IMR-90 (cell line): ENCODE measurements around the gene CENPP. TPM values are rescaled to one million over a fixed set of nuclear protein-coding genes. Genes with fewer than 3 reads are reported as not detected.
A peak's percentile ranks its signal among the peaks of the same experiment; 100 is the strongest.

ENCODE experiments used
- ATAC-seq: fragments of 200-7000 bp; cut with Tn5 transposase; 2 replicates; pipeline ENCODE4 v1.9.1; 2020; ENCODE audit warnings: low read depth, mild to moderate bottlenecking, moderate library complexity
- BruUV-seq: library from RNA; stranded (reverse); fragments of 400-500 nt; replicated peaks from 2 replicates; lab custom pipeline; 2021; lab: Mats Ljungman, UMichigan
- CTCF ChIA-PET: fragments of 300-600 bp; formaldehyde crosslinking; extraction: SDS; loops from one replicate; lab custom pipeline; 2021; ENCODE audit warnings: antibody characterized with exemption; lab: Yijun Ruan, JAX
- POLR2A ChIA-PET: fragments of 300-600 bp; sonication (Branson Sonifier 250); formaldehyde crosslinking; loops from one replicate; lab custom pipeline; 2022; ENCODE audit warnings: antibody characterized with exemption; ENCODE audit not compliant: unreplicated experiment; lab: Charles Lee
- DNase-seq: peaks from one replicate; pipeline ENCODE4 v3.0.0; 2013
- H2AFZ ChIP-seq: replicated peaks from 2 replicates; pipeline ENCODE3; 2013; ENCODE audit warnings: low read length, mild to moderate bottlenecking; ENCODE audit not compliant: poor library complexity
- H2AK5ac ChIP-seq: 2 replicates; pipeline ENCODE4 v1.6.1; 2013; ENCODE audit warnings: low read depth, low read length, inconsistent platforms
- H2AK9ac ChIP-seq: replicated peaks from 2 replicates; pipeline ENCODE3; 2013; ENCODE audit warnings: mild to moderate bottlenecking, low read depth, low read length, moderate library complexity; ENCODE audit not compliant: poor library complexity
- H2BK120ac ChIP-seq: 2 replicates; pipeline ENCODE4 v1.6.1; 2013; ENCODE audit warnings: low read depth, low read length, inconsistent platforms
- H2BK15ac ChIP-seq: 3 replicates; pipeline ENCODE4 v1.6.1; 2013; ENCODE audit warnings: low read depth, low read length, inconsistent platforms
- H2BK20ac ChIP-seq: 2 replicates; pipeline ENCODE4 v1.6.1; 2013; ENCODE audit warnings: low read depth, mild to moderate bottlenecking, inconsistent platforms, low read length, moderate library complexity
- H2BK5ac ChIP-seq: 2 replicates; pipeline ENCODE4 v1.6.1; 2013; ENCODE audit warnings: mild to moderate bottlenecking, low read depth, low read length, inconsistent platforms; ENCODE audit not compliant: poor library complexity, severe bottlenecking
- H3K14ac ChIP-seq: replicated peaks from 2 replicates; pipeline ENCODE4 v1.6.1; 2013; ENCODE audit warnings: low read depth, low read length, inconsistent platforms
- H3K18ac ChIP-seq: 2 replicates; pipeline ENCODE4 v1.6.1; 2013; ENCODE audit warnings: low read depth, low read length, control low read depth
- H3K23ac ChIP-seq: 2 replicates; pipeline ENCODE4 v1.6.1; 2013; ENCODE audit warnings: low read depth, low read length, inconsistent platforms
- H3K27ac ChIP-seq: 2 replicates; pipeline ENCODE4 v1.5.1; 2013; ENCODE audit warnings: mild to moderate bottlenecking, control low read depth, low read length; ENCODE audit not compliant: insufficient read depth
- H3K27me3 ChIP-seq: 2 replicates; pipeline ENCODE4 v1.6.1; 2013; ENCODE audit warnings: low read length; ENCODE audit not compliant: control insufficient read depth, insufficient read depth
- H3K36me3 ChIP-seq: 2 replicates; pipeline ENCODE4 v1.6.1; 2013; ENCODE audit warnings: low read length, mixed read lengths; ENCODE audit not compliant: control insufficient read depth, insufficient read depth
- H3K4ac ChIP-seq: 2 replicates; pipeline ENCODE4 v1.6.1; 2013; ENCODE audit warnings: low read depth, low read length, inconsistent platforms
- H3K4me1 ChIP-seq: 2 replicates; pipeline ENCODE4 v1.6.1; 2013; ENCODE audit warnings: low read length, mixed read lengths; ENCODE audit not compliant: control insufficient read depth, insufficient read depth
- H3K4me2 ChIP-seq: 2 replicates; pipeline ENCODE4 v1.6.1; 2013; ENCODE audit warnings: low read depth, mild to moderate bottlenecking, control low read depth, low read length, moderate library complexity
- H3K4me3 ChIP-seq: 2 replicates; pipeline ENCODE4 v1.5.1; 2013; ENCODE audit warnings: low read depth, mild to moderate bottlenecking, control low read depth, low read length, moderate library complexity; ENCODE audit not compliant: insufficient read depth
- H3K56ac ChIP-seq: 2 replicates; pipeline ENCODE4 v1.6.1; 2013; ENCODE audit warnings: low read length, inconsistent platforms; ENCODE audit not compliant: insufficient read depth; ENCODE audit errors: extremely low read depth
- H3K79me1 ChIP-seq, 2 experiments: 2 replicates each; pipeline ENCODE4 v1.6.1; 2013; ENCODE audit warnings: low read length in 2 of 2, inconsistent platforms in 1 of 2, low read depth in 1 of 2
- H3K9ac ChIP-seq: 2 replicates; pipeline ENCODE4 v1.6.1; 2013; ENCODE audit warnings: low read depth, low read length, control low read depth
- H3K9me1 ChIP-seq: 2 replicates; pipeline ENCODE4 v1.6.1; 2013; ENCODE audit warnings: low read length, inconsistent platforms; ENCODE audit not compliant: insufficient read depth
- H3K9me3 ChIP-seq: 2 replicates; pipeline ENCODE4 v1.6.1; 2013; ENCODE audit warnings: low read length; ENCODE audit not compliant: control insufficient read depth, insufficient read depth
- H4K20me1 ChIP-seq: 2 replicates; pipeline ENCODE4 v1.6.1; 2013; ENCODE audit warnings: low read length, inconsistent platforms; ENCODE audit not compliant: insufficient read depth
- H4K5ac ChIP-seq: 2 replicates; pipeline ENCODE4 v1.6.1; 2013; ENCODE audit warnings: mild to moderate bottlenecking, low read depth, low read length, control low read depth
- H4K8ac ChIP-seq, 2 experiments: 2 replicates each; pipeline ENCODE4 v1.6.1; 2013; ENCODE audit warnings: low read depth in 2 of 2, low read length in 2 of 2, control low read depth in 1 of 2, inconsistent platforms in 1 of 2
- H4K91ac ChIP-seq: 2 replicates; pipeline ENCODE4 v1.6.1; 2013; ENCODE audit warnings: low read depth, low read length, inconsistent platforms; ENCODE audit not compliant: insufficient read depth
- BHLHE40 ChIP-seq: fragments of 150-350 bp; IDR thresholded peaks from 2 replicates; pipeline ENCODE4 v1.6.1; 2016; ENCODE audit warnings: mild to moderate bottlenecking, low read depth, low read length
- CEBPB ChIP-seq: IDR thresholded peaks from 2 replicates; pipeline ENCODE4 v1.6.1; 2012; ENCODE audit warnings: low read depth, low read length, improper control_type of control experiment
- CHD1 ChIP-seq: IDR thresholded peaks from 2 replicates; pipeline ENCODE4 v1.6.1; 2012; ENCODE audit warnings: low read depth, low read length, improper control_type of control experiment
- ELK1 ChIP-seq: fragments of 150-350 bp; IDR thresholded peaks from 2 replicates; pipeline ENCODE4 v1.6.1; 2016; ENCODE audit warnings: low read depth, mild to moderate bottlenecking, low read length, moderate library complexity, borderline replicate concordance
- MAFK ChIP-seq: IDR thresholded peaks from 2 replicates; pipeline ENCODE4 v1.6.1; 2012; ENCODE audit warnings: low read depth, low read length, improper control_type of control experiment
- MAZ ChIP-seq: IDR thresholded peaks from 2 replicates; pipeline ENCODE4 v1.6.1; 2012; ENCODE audit warnings: low read depth, mild to moderate bottlenecking, low read length, improper control_type of control experiment, moderate library complexity, borderline replicate concordance
- MXI1 ChIP-seq: IDR thresholded peaks from 2 replicates; pipeline ENCODE4 v1.6.1; 2012; ENCODE audit warnings: low read depth, mild to moderate bottlenecking, low read length, moderate library complexity, borderline replicate concordance
- POLR2A ChIP-seq: IDR thresholded peaks from 2 replicates; pipeline ENCODE4 v1.6.1; 2012; ENCODE audit warnings: mild to moderate bottlenecking, low read depth, low read length
- RAD21 ChIP-seq: IDR thresholded peaks from 2 replicates; pipeline ENCODE4 v1.6.1; 2012; ENCODE audit warnings: low read length, improper control_type of control experiment
- RCOR1 ChIP-seq: IDR thresholded peaks from 2 replicates; pipeline ENCODE4 v1.6.1; 2012; ENCODE audit warnings: mild to moderate bottlenecking, low read length, improper control_type of control experiment; ENCODE audit not compliant: insufficient replicate concordance
- RFX5 ChIP-seq: IDR thresholded peaks from 2 replicates; pipeline ENCODE4 v1.8.0; 2012; ENCODE audit warnings: low read depth, mild to moderate bottlenecking, low read length, moderate library complexity
- USF2 ChIP-seq: fragments of 150-350 bp; IDR thresholded peaks from 2 replicates; pipeline ENCODE4 v1.6.1; 2017; ENCODE audit warnings: mild to moderate bottlenecking, antibody characterized with exemption, low read length, low read depth
- WGBS, 2 experiments: methylation state at CpG; one replicate each; pipeline versions ENCODE4 v1.1.5 to v1.1.7; 2013; ENCODE audit warnings: missing lambda C conversion rate in 2 of 2; ENCODE audit not compliant: insufficient read length in 1 of 2; ENCODE audit errors: extremely low coverage in 2 of 2; 5-methylcytosine and 5-hydroxymethylcytosine counted together
- dilution Hi-C: fragments of 300-500 bp; cut with HindIII; formaldehyde crosslinking; loops from one replicate; pipeline ENCODE4 v1.14.3; 2018; ENCODE audit warnings: low sequenced_read_pairs; ENCODE audit not compliant: unreplicated experiment
- in situ Hi-C: fragments of 300-500 bp; cut with MboI; formaldehyde crosslinking; loops from 3 replicates; pipeline ENCODE4 v1.14.3; 2019; ENCODE audit warnings: low sequenced_read_pairs, inconsistent platforms, mixed read lengths
- intact Hi-C: fragments of 100-400 bp; cut with micrococcal nuclease; formaldehyde crosslinking; loops from 2 replicates; pipeline ENCODE4 v1.10.0; 2022
- polyA plus RNA-seq, 3 experiments: library from polyadenylated mRNA; depleted of rRNA; stranded (reverse); fragments of >200 nt; gene quantifications; 2 replicates each; pipeline ENCODE4 v1.2.3, GENCODE V29; 2012; ENCODE audit warnings: low replicate concordance in 1 of 3
- total RNA-seq: library from RNA; depleted of rRNA; stranded (reverse); fragments of >200 nt; gene quantifications from 2 replicates; pipeline ENCODE4 v1.2.3, GENCODE V29; 2012

CENPP gene
- total and polyA plus RNA-seq, 2 of the 4 experiments (the other 2 are of a cell fraction) = 1.4 to 2.0 TPM

GRCh38 chr9:92608241-92608908 is 282.6 kb downstream of the CENPP start:
- TF ChIP-seq USF2 (no peak), RAD21 (no peak), MAZ (no peak), RCOR1 (no peak), MXI1 (no peak), CHD1 (no peak), ELK1 (no peak), MAFK (no peak), BHLHE40 (no peak), RFX5 (no peak), POLR2A (no peak), CEBPB (no peak)
- H2AFZ ChIP-seq = peak overlapping the region; percentile 55
- in situ Hi-C loops = no loop called here
- 0 out of 2 replicates have a peak overlapping the region, but pooled peaks have one; percentile 37 for H4K5ac ChIP-seq
- H3K56ac ChIP-seq = no peak overlapping the region
- H3K4me1 ChIP-seq = peaks cover 3% of the 10 kb centered on the region
- dilution Hi-C loops = no loop called here
- ChIA-PET POLR2A (no interaction called here), CTCF (interaction anchor here (0.9 kb wide), 1 partner anchor 249 kb away, joined by 3 read pairs; no protein-coding TSS in a partner anchor)
- peaks cover 9% of the 10 kb centered on the region for H3K9me1 ChIP-seq
- H4K91ac ChIP-seq = no peak overlapping the region
- no peaks in the 10 kb centered on the region for H4K20me1 ChIP-seq
- H3K27me3 ChIP-seq = no peaks in the 10 kb centered on the region
- no peak overlapping the region for H3K18ac ChIP-seq
- 80% methylated on average over 1 of the region's 10 CpGs; no CpG with 5 or more reads in 1 of the 2 experiments for WGBS, 2 experiments
- DNase-seq = no peak
- ATAC-seq = no peak
- H2BK120ac ChIP-seq = no peak overlapping the region
- H3K4me2 ChIP-seq = no peak overlapping the region; the same call in 1 of the 2 replicates
- H3K27ac ChIP-seq = no peak overlapping the region
- no peak overlapping the region for H3K23ac ChIP-seq
- intact Hi-C loops = no loop called here
- H2AK5ac ChIP-seq = no peak overlapping the region
- no peaks in the 10 kb centered on the region; the same call in 1 of the 2 replicates for H3K9me3 ChIP-seq
- H3K4ac ChIP-seq = no peak overlapping the region
- no peak overlapping the region for H2BK5ac ChIP-seq
- H4K8ac ChIP-seq = no peak overlapping the region
- H3K4me3 ChIP-seq = no peak overlapping the region
- peaks cover 11% of the 10 kb centered on the region for H3K36me3 ChIP-seq
- H2AK9ac ChIP-seq = no peak overlapping the region
- BruUV-seq = no TSS peak
- no peak overlapping the region for H2BK20ac ChIP-seq
- H3K79me1 ChIP-seq = no peaks in the 10 kb centered on the region
- no peak overlapping the region for H3K14ac ChIP-seq
- H3K9ac ChIP-seq = no peak overlapping the region
- no peak overlapping the region for H2BK15ac ChIP-seq
